Prostate gland (tissue), 2 donors: ENCODE data around the gene ASXL3.

ENCODE experiments used
- POLR2A ChIP-seq: fragments of 450-650 bp; IDR thresholded peaks from one replicate; pipeline ENCODE4 v1.6.1; 2016; ENCODE audit warnings: antibody characterized with exemption, mild to moderate bottlenecking
- POLR2AphosphoS5 ChIP-seq: sonication (generic); formaldehyde crosslinking; IDR thresholded peaks from one replicate; pipeline ENCODE4 v1.6.1; 2017; ENCODE audit warnings: antibody characterized with exemption
- TF ChIP-seq, protein P1 (sequence below), 4 experiments: fragments of 200-600 bp in 2 of 4; fragments of 450-650 bp in 2 of 4; sonication (generic) in 2 of 4; IDR thresholded peaks; 1 replicate in 3 of 4; 2 replicates in 1 of 4; pipeline ENCODE4 v1.5.1; 2016 to 2019; ENCODE audit warnings: antibody characterized with exemption in 4 of 4, mild to moderate bottlenecking in 2 of 4, moderate library complexity in 2 of 4

DNA sequence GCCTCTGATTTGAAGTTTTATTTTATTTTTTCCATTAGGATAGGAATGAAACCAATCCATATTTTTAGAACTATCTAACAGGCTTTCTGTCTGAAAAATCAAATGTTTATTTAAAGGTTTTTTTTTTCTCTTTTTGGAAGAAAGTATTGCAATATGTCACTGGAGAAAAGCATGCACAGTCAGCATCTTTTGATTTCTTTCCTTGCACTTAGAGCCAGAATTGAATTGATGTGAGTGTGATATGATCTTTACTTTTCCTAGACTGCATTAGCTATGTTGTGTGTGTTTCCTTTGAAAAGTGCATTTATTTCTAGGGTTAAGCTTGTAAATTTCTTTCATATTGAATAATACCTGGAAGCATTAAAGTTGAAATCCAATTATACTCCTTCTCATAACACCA, 87.6 kb downstream of the ASXL3 start:
- TF ChIP-seq, protein P1, sequence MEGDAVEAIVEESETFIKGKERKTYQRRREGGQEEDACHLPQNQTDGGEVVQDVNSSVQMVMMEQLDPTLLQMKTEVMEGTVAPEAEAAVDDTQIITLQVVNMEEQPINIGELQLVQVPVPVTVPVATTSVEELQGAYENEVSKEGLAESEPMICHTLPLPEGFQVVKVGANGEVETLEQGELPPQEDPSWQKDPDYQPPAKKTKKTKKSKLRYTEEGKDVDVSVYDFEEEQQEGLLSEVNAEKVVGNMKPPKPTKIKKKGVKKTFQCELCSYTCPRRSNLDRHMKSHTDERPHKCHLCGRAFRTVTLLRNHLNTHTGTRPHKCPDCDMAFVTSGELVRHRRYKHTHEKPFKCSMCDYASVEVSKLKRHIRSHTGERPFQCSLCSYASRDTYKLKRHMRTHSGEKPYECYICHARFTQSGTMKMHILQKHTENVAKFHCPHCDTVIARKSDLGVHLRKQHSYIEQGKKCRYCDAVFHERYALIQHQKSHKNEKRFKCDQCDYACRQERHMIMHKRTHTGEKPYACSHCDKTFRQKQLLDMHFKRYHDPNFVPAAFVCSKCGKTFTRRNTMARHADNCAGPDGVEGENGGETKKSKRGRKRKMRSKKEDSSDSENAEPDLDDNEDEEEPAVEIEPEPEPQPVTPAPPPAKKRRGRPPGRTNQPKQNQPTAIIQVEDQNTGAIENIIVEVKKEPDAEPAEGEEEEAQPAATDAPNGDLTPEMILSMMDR (IDR thresholded peaks at IDR 0.05) = no peak
- TF ChIP-seq POLR2AphosphoS5 (no peak), POLR2A (no peak)
